Skin of body (tissue), 2 donors: ENCODE measurements around the gene CCDC88B. TPM values are rescaled to one million over a fixed set of nuclear protein-coding genes. Genes with fewer than 3 reads are reported as not detected.

Experiments
- DNase-seq: peaks from one replicate; lab custom pipeline; 2025; lab: John Stamatoyannopoulos, UW
- total RNA-seq: library from RNA; depleted of rRNA; stranded (reverse); fragments of >200 nt; gene quantifications from one replicate; pipeline ENCODE4 v1.2.3, GENCODE V29; 2014

CCDC88B gene
- total RNA-seq, 1 donor from 2014 or later, result 5.9 TPM

- DNase-seq, result no peak
These were observed 19.9 kb downstream of the CCDC88B start for GRCh38 chr11:64359712-64360445.

- DNase-seq, result no peak
These were observed 20.5 kb downstream of the CCDC88B start for GRCh38 chr11:64360448-64360921.

GRCh38 chr11:64361659-64362058, 21.7 kb downstream of the CCDC88B start:
- no peak for DNase-seq

GRCh38 chr11:64362339-64362738, 22.3 kb downstream of the CCDC88B start:
- DNase-seq, result no peak

GRCh38 chr11:64364435-64364834, 24.4 kb downstream of the CCDC88B start:
- no peak for DNase-seq

- no peak for DNase-seq
These were observed 24.9 kb downstream of the CCDC88B start for GRCh38 chr11:64364911-64365310.

GRCh38 chr11:64366751-64367150, 26.7 kb downstream of the CCDC88B start:
- DNase-seq, result no peak

GRCh38 chr11:64367931-64368672, 28.1 kb downstream of the CCDC88B start:
- DNase-seq, result no peak

GRCh38 chr11:64368673-64369074, 28.7 kb downstream of the CCDC88B start:
- DNase-seq, result no peak

GRCh38 chr11:64369440-64370421, 29.7 kb downstream of the CCDC88B start:
- DNase-seq, result no peak

GRCh38 chr11:64371201-64371600, 31.2 kb downstream of the CCDC88B start:
- no peak for DNase-seq

- no peak for DNase-seq
These were observed 32.0 kb downstream of the CCDC88B start for GRCh38 chr11:64372021-64372420.

- no peak for DNase-seq
These were observed 33.0 kb downstream of the CCDC88B start for GRCh38 chr11:64372802-64373597.

- DNase-seq, result no peak
These were observed 33.6 kb downstream of the CCDC88B start for GRCh38 chr11:64373598-64373974.

- no peak for DNase-seq
These were observed 36.1 kb downstream of the CCDC88B start for GRCh38 chr11:64376071-64376470.

- DNase-seq, result no peak
These were observed 38.4 kb downstream of the CCDC88B start for GRCh38 chr11:64378335-64378880.

- DNase-seq, result no peak
These were observed 39.2 kb downstream of the CCDC88B start for GRCh38 chr11:64379160-64379559.

- no peak for DNase-seq
These were observed 40.1 kb downstream of the CCDC88B start for GRCh38 chr11:64379817-64380709.

GRCh38 chr11:64381350-64381749, 41.3 kb downstream of the CCDC88B start:
- DNase-seq, result no peak
